Measurements from ENCODE around the gene SULT6B1. TPM values are rescaled to one million over a fixed set of nuclear protein-coding genes. Genes with fewer than 3 reads are reported as not detected.

The SULT6B1 gene
- total and polyA plus RNA-seq, 5 donors from 2014 or later = not detected

DNA sequence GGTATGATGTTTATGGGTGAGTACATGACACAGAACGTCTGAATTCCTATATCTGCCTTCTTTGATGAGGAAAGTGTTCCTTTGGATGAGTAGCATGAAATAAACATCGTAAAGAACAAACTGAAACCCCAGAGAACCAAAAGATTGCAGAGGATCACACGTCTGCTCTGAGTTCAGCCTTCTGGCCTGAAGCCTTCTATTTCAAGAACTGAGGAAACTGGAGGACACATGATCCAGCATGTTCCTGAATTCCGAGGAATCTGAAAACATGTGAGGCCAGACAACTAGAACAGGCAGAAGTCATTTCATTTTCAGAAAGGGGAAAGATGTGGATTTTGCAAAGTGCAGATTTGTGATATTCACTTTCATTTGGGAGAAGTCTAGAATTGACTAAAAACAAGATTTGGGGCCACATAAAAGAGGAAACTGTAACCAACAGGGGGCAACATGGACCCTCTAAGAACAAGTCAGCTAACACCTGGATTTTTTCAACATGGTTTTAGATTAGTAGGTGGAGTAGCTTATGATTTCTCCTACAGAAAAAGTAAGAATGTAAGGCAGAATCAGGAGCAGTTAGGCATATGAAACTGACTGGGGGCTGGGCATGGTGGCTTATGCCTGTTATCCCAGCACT, 8.3 kb downstream of the SULT6B1 start:
- Mint-ChIP-seq H3K4me1 (no peaks in the 10 kb centered on the region), H3K36me3 (no peaks in the 10 kb centered on the region), H3K27me3 (peaks cover 22% of the 10 kb centered on the region), H3K4me3 (no peak overlapping the region), H3K27ac (no peak overlapping the region), H3K9me3 (peaks cover 0 to 5% (median 0%) of the 10 kb centered on the region in 7 donors)
- Histone ChIP-seq H3K36me3 (ENCODE audit: control insufficient read depth, insufficient read depth, low read length) (no peaks in the 10 kb centered on the region), H3K4me1 (ENCODE audit: control insufficient read depth, insufficient read depth, low read length, poor library complexity, severe bottlenecking) (no peaks in the 10 kb centered on the region), H3K9me3 (ENCODE audit: control insufficient read depth in 2 of 2, low read length in 2 of 2) (no peaks in the 10 kb centered on the region), H3K27me3 (ENCODE audit: control insufficient read depth, insufficient read depth, low read length) (peaks cover 10% of the 10 kb centered on the region), H3K27ac (ENCODE audit: insufficient read depth, low read length, poor library complexity, severe bottlenecking) (no peak overlapping the region), H3K4me3 (ENCODE audit: low read depth, low read length) (no peak overlapping the region)
- ATAC-seq (ENCODE audit: low read depth in 2 of 2) (no peak), DNase-seq (no peak)

GRCh38 chr2:37173741-37174140, 14.7 kb downstream of the SULT6B1 start:
- H3K27ac ChIP-seq (ENCODE audit: insufficient read depth, low read length, poor library complexity, severe bottlenecking) = no peak overlapping the region
- peak overlapping the region in 2 of 3 donors; percentile 29 to 76 for H3K27ac Mint-ChIP-seq
- no peaks in the 10 kb centered on the region for H3K36me3 ChIP-seq (ENCODE audit: control insufficient read depth, insufficient read depth, low read length)

DNA sequence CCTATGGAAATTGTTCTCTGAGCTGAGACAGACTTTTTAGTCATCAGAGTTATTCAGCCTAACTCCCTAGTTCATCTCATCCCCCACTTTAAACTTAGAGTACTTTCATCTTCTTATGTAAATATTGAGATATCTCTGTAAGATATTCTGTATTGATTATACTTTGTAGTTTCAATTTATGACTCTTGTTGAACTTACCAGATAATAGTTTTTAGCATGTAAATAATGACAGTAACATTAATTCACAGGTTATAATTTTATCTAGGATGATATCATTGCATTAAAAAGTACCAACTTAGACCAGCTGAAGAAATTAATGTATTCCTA, 16.9 kb downstream of the SULT6B1 start:
- no peaks in the 10 kb centered on the region for H3K4me1 Mint-ChIP-seq
- no peak overlapping the region for H3K4me3 ChIP-seq (ENCODE audit: low read depth, low read length)

More at GRCh38 chr2:37173741-37174140, 14.7 kb downstream of the SULT6B1 start:
- H3K36me3 Mint-ChIP-seq = no peaks in the 10 kb centered on the region
- H3K9me3 ChIP-seq (ENCODE audit: control insufficient read depth in 2 of 2, low read length in 2 of 2) = no peaks in the 10 kb centered on the region
- no peak for ATAC-seq (ENCODE audit: low read depth in 2 of 2)
- peaks cover 4% of the 10 kb centered on the region for H3K27me3 Mint-ChIP-seq
- no peaks in the 10 kb centered on the region for H3K4me1 ChIP-seq (ENCODE audit: control insufficient read depth, insufficient read depth, low read length, poor library complexity, severe bottlenecking)
- DNase-seq = no peak
- H3K4me1 Mint-ChIP-seq = no peaks in the 10 kb centered on the region
- H3K27me3 ChIP-seq (ENCODE audit: control insufficient read depth, insufficient read depth, low read length) = peaks cover 2% of the 10 kb centered on the region
- H3K9me3 Mint-ChIP-seq = peaks cover 0 to 2% (median 0%) of the 10 kb centered on the region in 7 donors
- no peak overlapping the region for H3K4me3 ChIP-seq (ENCODE audit: low read depth, low read length)
- H3K4me3 Mint-ChIP-seq = no peak overlapping the region

DNA sequence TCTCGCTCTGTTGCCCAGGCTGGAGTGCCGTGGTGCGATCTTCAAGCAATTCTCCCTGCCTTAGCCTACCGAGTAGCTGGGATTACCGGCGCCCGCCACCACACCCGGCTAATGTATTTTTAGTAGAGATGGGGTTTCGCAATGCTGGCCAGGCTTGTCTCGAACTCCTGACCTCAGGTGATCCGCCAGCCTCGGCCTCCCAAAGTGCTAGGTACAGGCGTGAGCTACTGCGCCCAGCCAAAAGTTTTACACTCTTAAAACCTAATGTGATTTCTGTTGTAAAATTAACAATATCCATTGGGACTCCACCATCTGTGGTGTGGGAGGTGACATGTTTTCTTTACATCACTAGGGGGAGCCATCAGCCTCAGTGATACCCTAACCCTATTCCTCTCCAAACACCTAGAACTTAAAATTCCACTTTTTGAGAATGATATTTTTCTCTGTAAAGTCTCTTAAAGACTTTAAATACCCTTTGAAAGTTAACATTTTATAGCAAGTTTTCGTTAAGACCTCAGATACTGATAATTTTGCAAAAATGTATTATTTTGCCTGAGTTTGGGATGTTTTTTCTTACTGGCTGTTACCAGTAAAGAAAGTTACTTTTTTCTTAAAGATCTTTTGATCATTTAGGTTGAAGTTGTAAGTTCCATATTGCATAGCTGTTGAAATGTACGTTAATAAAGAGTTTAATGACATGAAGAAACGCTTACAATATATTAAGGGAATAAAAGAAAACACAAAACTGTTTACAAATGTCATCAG, 20.1 kb downstream of the SULT6B1 start:
- H3K36me3 Mint-ChIP-seq = peaks cover 4% of the 10 kb centered on the region
- H3K36me3 ChIP-seq (ENCODE audit: control insufficient read depth, insufficient read depth, low read length) = no peaks in the 10 kb centered on the region
- peaks cover 11 to 13% of the 10 kb centered on the region in 2 experiments for H3K9me3 ChIP-seq (ENCODE audit: control insufficient read depth in 2 of 2, low read length in 2 of 2)
- H3K27ac Mint-ChIP-seq = no peak overlapping the region
- ATAC-seq (ENCODE audit: low read depth in 2 of 2) (peak; percentile 66 to 71), DNase-seq (peak in 2 of 3 donors; percentile 33 to 47)
- H3K4me3 Mint-ChIP-seq = no peak overlapping the region
- H3K4me1 Mint-ChIP-seq = no peaks in the 10 kb centered on the region
- peaks cover 4% of the 10 kb centered on the region for H3K27me3 Mint-ChIP-seq
- no peaks in the 10 kb centered on the region for H3K4me1 ChIP-seq (ENCODE audit: control insufficient read depth, insufficient read depth, low read length, poor library complexity, severe bottlenecking)
- H3K9me3 Mint-ChIP-seq = peaks cover 0 to 18% (median 2%) of the 10 kb centered on the region in 7 donors
- no peaks in the 10 kb centered on the region for H3K27me3 ChIP-seq (ENCODE audit: control insufficient read depth, insufficient read depth, low read length)
- no peak overlapping the region for H3K4me3 ChIP-seq (ENCODE audit: low read depth, low read length)
- no peak overlapping the region for H3K27ac ChIP-seq (ENCODE audit: insufficient read depth, low read length, poor library complexity, severe bottlenecking)

More for the DNA sequence above, 16.9 kb downstream of the SULT6B1 start:
- Histone ChIP-seq H3K27me3 (ENCODE audit: control insufficient read depth, insufficient read depth, low read length) (no peaks in the 10 kb centered on the region), H3K36me3 (ENCODE audit: control insufficient read depth, insufficient read depth, low read length) (no peaks in the 10 kb centered on the region), H3K4me1 (ENCODE audit: control insufficient read depth, insufficient read depth, low read length, poor library complexity, severe bottlenecking) (no peaks in the 10 kb centered on the region), H3K9me3 (ENCODE audit: control insufficient read depth in 2 of 2, low read length in 2 of 2) (no peaks in the 10 kb centered on the region), H3K27ac (ENCODE audit: insufficient read depth, low read length, poor library complexity, severe bottlenecking) (no peak overlapping the region)
- ATAC-seq (ENCODE audit: low read depth in 2 of 2) (no peak), DNase-seq (no peak)
- Mint-ChIP-seq H3K36me3 (no peaks in the 10 kb centered on the region), H3K27ac (no peak overlapping the region), H3K4me3 (no peak overlapping the region), H3K9me3 (no peaks in the 10 kb centered on the region), H3K27me3 (peaks cover 4% of the 10 kb centered on the region)

DNA sequence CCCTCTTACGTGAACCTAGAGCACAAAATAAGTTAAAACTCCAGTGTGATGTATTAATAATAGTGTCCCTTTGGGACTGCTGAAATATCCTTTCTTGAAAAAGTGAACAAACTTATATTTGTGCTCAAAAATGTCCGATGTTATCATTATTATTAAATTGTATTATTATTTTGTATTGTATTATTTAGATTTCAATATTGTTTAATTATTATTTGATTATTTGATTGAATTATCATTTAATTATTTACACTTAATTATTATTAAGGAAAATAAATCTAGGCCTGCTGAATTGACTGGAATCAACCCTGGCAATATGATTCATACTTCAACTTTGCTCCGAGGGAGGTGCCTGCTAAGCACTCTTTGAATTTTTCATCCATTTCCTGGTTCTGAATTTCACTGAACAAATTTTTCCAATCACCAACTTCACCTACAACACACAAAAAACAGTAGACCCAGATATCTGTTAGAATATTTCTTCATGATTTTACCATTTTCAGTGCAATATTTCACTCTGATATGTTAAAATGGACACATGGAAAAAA, 20.8 kb downstream of the SULT6B1 start:
- DNase-seq (no peak), ATAC-seq (ENCODE audit: low read depth in 2 of 2) (no peak)
- no peaks in the 10 kb centered on the region for H3K27me3 ChIP-seq (ENCODE audit: control insufficient read depth, insufficient read depth, low read length)
- H3K9me3 ChIP-seq (ENCODE audit: control insufficient read depth in 2 of 2, low read length in 2 of 2) = peaks cover 11 to 13% of the 10 kb centered on the region in 2 experiments
- Mint-ChIP-seq H3K4me3 (no peak overlapping the region), H3K27ac (no peak overlapping the region), H3K9me3 (peaks cover 0 to 18% (median 2%) of the 10 kb centered on the region in 7 donors), H3K27me3 (peaks cover 4% of the 10 kb centered on the region), H3K36me3 (peaks cover 4% of the 10 kb centered on the region), H3K4me1 (no peaks in the 10 kb centered on the region)
- H3K4me1 ChIP-seq (ENCODE audit: control insufficient read depth, insufficient read depth, low read length, poor library complexity, severe bottlenecking) = no peaks in the 10 kb centered on the region
- no peaks in the 10 kb centered on the region for H3K36me3 ChIP-seq (ENCODE audit: control insufficient read depth, insufficient read depth, low read length)
- H3K4me3 ChIP-seq (ENCODE audit: low read depth, low read length) = no peak overlapping the region
- no peak overlapping the region for H3K27ac ChIP-seq (ENCODE audit: insufficient read depth, low read length, poor library complexity, severe bottlenecking)

GRCh38 chr2:37164757-37165156, 23.7 kb downstream of the SULT6B1 start:
- Mint-ChIP-seq H3K36me3 (peaks cover 4% of the 10 kb centered on the region), H3K4me1 (no peaks in the 10 kb centered on the region), H3K27ac (no peak overlapping the region)

DNA sequence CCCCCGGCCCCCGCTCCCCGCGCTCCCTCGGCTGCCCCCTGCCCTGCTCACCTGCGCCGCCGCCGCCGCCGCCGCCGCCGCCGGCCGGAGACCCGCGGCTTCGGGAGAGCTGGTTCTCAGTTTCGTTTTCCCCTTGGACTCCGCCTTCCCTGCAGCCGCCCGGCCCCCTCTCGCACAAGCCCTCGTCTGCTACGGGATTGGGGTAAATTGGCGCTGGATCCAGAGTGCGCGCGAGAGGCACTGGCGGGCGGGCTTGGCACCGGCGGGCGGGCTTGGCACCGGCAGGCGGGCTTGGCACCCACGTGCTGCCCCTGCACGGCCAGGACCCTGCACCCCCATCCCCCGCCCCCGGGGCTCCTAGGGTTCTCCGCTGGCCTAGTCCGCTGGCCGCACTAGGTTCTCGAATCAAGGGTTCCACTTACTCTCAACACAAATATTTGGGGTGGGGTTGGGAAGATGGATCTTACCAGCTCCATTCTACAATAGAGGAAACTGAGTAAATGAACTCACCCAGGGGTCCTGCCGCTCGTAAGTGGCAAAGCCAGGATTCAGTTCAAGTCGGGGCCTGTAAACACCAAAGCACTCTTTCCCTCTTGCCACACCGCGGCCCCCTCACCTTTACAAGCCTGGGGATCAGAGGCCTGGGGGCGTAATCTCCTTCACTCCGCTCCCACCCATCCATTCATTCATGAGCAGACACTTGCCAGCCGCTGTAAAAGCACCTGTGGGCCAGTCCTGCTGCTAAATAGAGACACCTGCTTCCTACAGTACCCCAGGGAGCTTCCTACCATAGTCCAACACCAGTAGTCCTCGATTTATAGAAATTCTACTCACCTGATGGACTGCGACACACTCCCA, 31.4 kb downstream of the SULT6B1 start, which contains the start of gene EIF2AK2:
TSS of gene EIF2AK2 (minus strand) at position 124 of the 858 bp plus-strand sequence. CDS start 9,174 bp downstream, outside the sequence.
- peaks cover 20 to 49% (median 36%) of the 10 kb centered on the region in 4 donors for H3K4me1 Mint-ChIP-seq
- peak within 1 kb of the TSS; percentile 95 to 97 (median 96) for H3K4me3 Mint-ChIP-seq
- peak within 1 kb of the TSS; percentile 66 for H3K27ac ChIP-seq (ENCODE audit: insufficient read depth, low read length, poor library complexity, severe bottlenecking)

More at GRCh38 chr2:37164757-37165156, 23.7 kb downstream of the SULT6B1 start:
- DNase-seq = no peak
- Histone ChIP-seq H3K4me1 (ENCODE audit: control insufficient read depth, insufficient read depth, low read length, poor library complexity, severe bottlenecking) (no peaks in the 10 kb centered on the region), H3K36me3 (ENCODE audit: control insufficient read depth, insufficient read depth, low read length) (no peaks in the 10 kb centered on the region), H3K27ac (ENCODE audit: insufficient read depth, low read length, poor library complexity, severe bottlenecking) (no peak overlapping the region), H3K4me3 (ENCODE audit: low read depth, low read length) (no peak overlapping the region), H3K27me3 (ENCODE audit: control insufficient read depth, insufficient read depth, low read length) (no peaks in the 10 kb centered on the region), H3K9me3 (ENCODE audit: control insufficient read depth in 2 of 2, low read length in 2 of 2) (peaks cover 11 to 13% of the 10 kb centered on the region in 2 experiments)
- H3K9me3 Mint-ChIP-seq = peaks cover 0 to 18% (median 2%) of the 10 kb centered on the region in 7 donors
- peaks cover 3% of the 10 kb centered on the region for H3K27me3 Mint-ChIP-seq
- no peak for ATAC-seq (ENCODE audit: low read depth in 2 of 2)
- no peak overlapping the region for H3K4me3 Mint-ChIP-seq

More for the DNA sequence above, 31.4 kb downstream of the SULT6B1 start, which contains the start of gene EIF2AK2:
- ATAC-seq (ENCODE audit: low read depth in 2 of 2) = peak; percentile 92 to 94
- DNase-seq = peak; percentile 76 to 91 (median 81)
- peaks cover 25% of the 10 kb centered on the region for H3K4me1 ChIP-seq (ENCODE audit: control insufficient read depth, insufficient read depth, low read length, poor library complexity, severe bottlenecking)
- no peaks in the 10 kb centered on the region for H3K36me3 ChIP-seq (ENCODE audit: control insufficient read depth, insufficient read depth, low read length)
- no peaks in the 10 kb centered on the region for H3K27me3 Mint-ChIP-seq
- H3K9me3 ChIP-seq (ENCODE audit: control insufficient read depth in 2 of 2, low read length in 2 of 2) = no peaks in the 10 kb centered on the region
- H3K4me3 ChIP-seq (ENCODE audit: low read depth, low read length) = peak within 1 kb of the TSS; percentile 93
- H3K36me3 Mint-ChIP-seq = peaks cover 20% of the 10 kb centered on the region
- H3K9me3 Mint-ChIP-seq = peaks cover 0 to 3% (median 0%) of the 10 kb centered on the region in 7 donors
- peak within 1 kb of the TSS; percentile 95 to 97 (median 96) for H3K27ac Mint-ChIP-seq
- no peaks in the 10 kb centered on the region for H3K27me3 ChIP-seq (ENCODE audit: control insufficient read depth, insufficient read depth, low read length)

Data from CD4-positive, CD25-positive, alpha-beta regulatory T cell (primary cell).